Cardiac muscle cell (in vitro differentiated cells and primary cell): ENCODE measurements around the gene TRAPPC13. TPM values are rescaled to one million over a fixed set of nuclear protein-coding genes. Genes with fewer than 3 reads are reported as not detected.
"Not testable (repeated sequence)": the region's sequence is repeated elsewhere in the genome, so short reads cannot be mapped to it uniquely, and the experiment has no call there.

ENCODE experiments used
- DNase-seq, 2 donors: peaks; one replicate each; pipeline versions ENCODE4 v3.0.0 to v3.0.0-alpha.2; 2010 to 2017; ENCODE audit warnings: low read depth in 1 of 2, low spot score in 1 of 2
- H3K27ac ChIP-seq: fragments of 200-600 bp; sonication (generic); 2 replicates; pipeline ENCODE4 v1.5.1; 2016
- H3K27me3 ChIP-seq: fragments of 200-600 bp; sonication (generic); 2 replicates; pipeline ENCODE4 v1.6.0; 2016; ENCODE audit warnings: control low read depth
- H3K36me3 ChIP-seq: fragments of 200-600 bp; sonication (generic); 2 replicates; pipeline ENCODE4 v1.5.1; 2016; ENCODE audit warnings: control low read depth
- H3K4me1 ChIP-seq: fragments of 200-600 bp; sonication (generic); 2 replicates; pipeline ENCODE4 v1.8.1; 2017; ENCODE audit warnings: low read depth, mild to moderate bottlenecking, mixed run types
- H3K4me3 ChIP-seq: fragments of 200-600 bp; sonication (generic); 2 replicates; pipeline ENCODE4 v1.5.1; 2016; ENCODE audit warnings: mild to moderate bottlenecking
- H3K9me3 ChIP-seq: fragments of 200-600 bp; sonication (generic); 2 replicates; pipeline ENCODE4 v1.5.1; 2017; ENCODE audit warnings: low read depth, mild to moderate bottlenecking, control low read depth
- polyA plus RNA-seq: library from polyadenylated mRNA; unstranded; fragments of >200 nt; fragmentation: Nextera tagmentation; extraction: Ambion mirVana; gene quantifications from 2 replicates; pipeline ENCODE4 v1.2.1, GENCODE V29; 2016
- total RNA-seq: library from RNA; depleted of rRNA; stranded (reverse); fragments of >200 nt; gene quantifications from 2 replicates; pipeline ENCODE4 v1.2.3, GENCODE V29; 2016
- TF ChIP-seq, protein P1 (sequence below): IDR thresholded peaks from 2 replicates; pipeline ENCODE4 v1.5.1; 2012; ENCODE audit warnings: low read depth, mild to moderate bottlenecking, low read length

The TRAPPC13 gene, protein sequence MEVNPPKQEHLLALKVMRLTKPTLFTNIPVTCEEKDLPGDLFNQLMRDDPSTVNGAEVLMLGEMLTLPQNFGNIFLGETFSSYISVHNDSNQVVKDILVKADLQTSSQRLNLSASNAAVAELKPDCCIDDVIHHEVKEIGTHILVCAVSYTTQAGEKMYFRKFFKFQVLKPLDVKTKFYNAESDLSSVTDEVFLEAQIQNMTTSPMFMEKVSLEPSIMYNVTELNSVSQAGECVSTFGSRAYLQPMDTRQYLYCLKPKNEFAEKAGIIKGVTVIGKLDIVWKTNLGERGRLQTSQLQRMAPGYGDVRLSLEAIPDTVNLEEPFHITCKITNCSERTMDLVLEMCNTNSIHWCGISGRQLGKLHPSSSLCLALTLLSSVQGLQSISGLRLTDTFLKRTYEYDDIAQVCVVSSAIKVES
- 11.3 and 19.1 TPM in 2 replicates for total RNA-seq
- 18.7 and 20.4 TPM in 2 replicates for polyA plus RNA-seq

DNA sequence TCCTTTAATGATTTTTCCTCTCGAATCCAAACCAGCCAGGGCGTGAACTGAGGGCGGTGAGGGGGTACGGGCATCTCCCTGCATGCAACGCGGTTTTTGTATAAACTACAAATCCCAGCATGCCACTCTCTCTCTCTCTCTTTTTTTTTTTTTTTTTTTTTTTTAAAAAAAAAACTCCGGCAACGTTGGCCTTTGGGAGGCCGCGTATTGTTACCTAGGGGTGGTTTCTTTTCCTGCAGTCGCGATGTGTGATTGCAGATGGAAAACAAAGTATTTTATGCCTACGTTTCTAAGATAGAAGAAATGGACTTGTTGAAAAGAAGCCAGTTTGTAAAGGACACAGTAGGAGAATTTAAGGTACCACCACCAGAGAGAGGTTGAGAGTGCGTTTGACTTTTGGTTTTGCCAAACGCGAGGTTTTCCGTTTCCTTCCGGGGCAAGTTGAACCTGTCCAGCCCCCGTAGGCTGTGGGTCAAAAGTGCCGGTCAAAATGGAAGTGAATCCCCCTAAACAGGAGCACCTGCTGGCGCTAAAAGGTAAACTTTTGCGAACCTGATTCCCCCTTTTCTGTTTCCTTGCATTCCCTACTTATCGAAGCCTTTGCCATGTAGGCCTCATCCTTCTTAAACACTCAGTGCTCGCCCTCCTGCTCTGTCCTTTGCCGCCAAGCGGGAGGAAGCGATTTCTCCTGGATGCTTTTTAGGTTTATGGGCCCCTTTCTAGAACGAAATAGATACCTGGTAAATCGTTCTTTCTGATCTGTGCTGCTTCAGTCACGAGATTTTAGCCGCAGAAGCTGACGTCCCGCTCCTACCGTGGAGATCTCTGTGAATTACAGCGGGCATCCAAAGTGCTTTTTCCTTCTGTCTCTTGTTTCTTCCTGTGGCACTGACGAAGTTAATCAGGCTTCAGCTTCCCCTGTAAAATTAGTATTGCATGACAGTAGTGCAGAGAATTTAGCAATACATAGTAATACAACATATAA is at the start of gene TRAPPC13, which contains the start of gene SHLD3:
TSS of gene TRAPPC13 (plus strand) at position 457 of the 985 bp plus-strand sequence. CDS start at position 491, 34 bp downstream.
TSS of gene SHLD3 (plus strand) at position 457 of the 985 bp plus-strand sequence. CDS start 4,561 bp downstream, outside the sequence.
- Histone ChIP-seq H3K27me3 (no peaks in the 10 kb centered on the region), H3K27ac (peak within 1 kb of the TSS; percentile 87), H3K4me3 (peak within 1 kb of the TSS; percentile 85), H3K4me1 (peaks cover 14% of the 10 kb centered on the region), H3K36me3 (peaks cover 3% of the 10 kb centered on the region), H3K9me3 (no peaks in the 10 kb centered on the region)
- TF ChIP-seq, protein P1, sequence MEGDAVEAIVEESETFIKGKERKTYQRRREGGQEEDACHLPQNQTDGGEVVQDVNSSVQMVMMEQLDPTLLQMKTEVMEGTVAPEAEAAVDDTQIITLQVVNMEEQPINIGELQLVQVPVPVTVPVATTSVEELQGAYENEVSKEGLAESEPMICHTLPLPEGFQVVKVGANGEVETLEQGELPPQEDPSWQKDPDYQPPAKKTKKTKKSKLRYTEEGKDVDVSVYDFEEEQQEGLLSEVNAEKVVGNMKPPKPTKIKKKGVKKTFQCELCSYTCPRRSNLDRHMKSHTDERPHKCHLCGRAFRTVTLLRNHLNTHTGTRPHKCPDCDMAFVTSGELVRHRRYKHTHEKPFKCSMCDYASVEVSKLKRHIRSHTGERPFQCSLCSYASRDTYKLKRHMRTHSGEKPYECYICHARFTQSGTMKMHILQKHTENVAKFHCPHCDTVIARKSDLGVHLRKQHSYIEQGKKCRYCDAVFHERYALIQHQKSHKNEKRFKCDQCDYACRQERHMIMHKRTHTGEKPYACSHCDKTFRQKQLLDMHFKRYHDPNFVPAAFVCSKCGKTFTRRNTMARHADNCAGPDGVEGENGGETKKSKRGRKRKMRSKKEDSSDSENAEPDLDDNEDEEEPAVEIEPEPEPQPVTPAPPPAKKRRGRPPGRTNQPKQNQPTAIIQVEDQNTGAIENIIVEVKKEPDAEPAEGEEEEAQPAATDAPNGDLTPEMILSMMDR = no peak
- peak; percentile 89 to 90 for DNase-seq

DNA sequence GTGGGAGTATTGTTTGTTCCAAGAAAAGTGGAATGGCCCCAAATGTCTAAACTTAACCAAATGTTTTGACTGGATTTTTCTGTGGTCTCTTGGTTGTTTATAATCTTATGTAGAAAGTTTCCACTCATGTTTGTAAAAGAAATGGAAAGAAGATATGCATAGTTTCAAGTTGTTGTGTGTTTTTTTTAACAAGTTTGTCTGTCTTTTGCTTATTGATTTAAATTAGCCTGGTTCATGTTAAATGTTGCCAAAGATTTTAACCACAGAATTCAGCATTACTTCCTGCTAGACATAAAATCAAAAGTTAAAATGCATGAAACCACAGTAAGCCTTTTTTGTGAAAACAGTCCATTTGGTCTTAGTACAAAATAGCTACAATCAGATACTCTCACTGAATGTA is 47.7 kb upstream of the TRAPPC13 start:
- no peaks in the 10 kb centered on the region for H3K9me3 ChIP-seq
- H3K27me3 ChIP-seq = no peaks in the 10 kb centered on the region
- H3K27ac ChIP-seq = no peak overlapping the region
- H3K36me3 ChIP-seq = peaks cover 27% of the 10 kb centered on the region
- TF ChIP-seq, protein P1 = no peak
- DNase-seq = no peak
- H3K4me3 ChIP-seq = no peak overlapping the region
- no peaks in the 10 kb centered on the region for H3K4me1 ChIP-seq

DNA sequence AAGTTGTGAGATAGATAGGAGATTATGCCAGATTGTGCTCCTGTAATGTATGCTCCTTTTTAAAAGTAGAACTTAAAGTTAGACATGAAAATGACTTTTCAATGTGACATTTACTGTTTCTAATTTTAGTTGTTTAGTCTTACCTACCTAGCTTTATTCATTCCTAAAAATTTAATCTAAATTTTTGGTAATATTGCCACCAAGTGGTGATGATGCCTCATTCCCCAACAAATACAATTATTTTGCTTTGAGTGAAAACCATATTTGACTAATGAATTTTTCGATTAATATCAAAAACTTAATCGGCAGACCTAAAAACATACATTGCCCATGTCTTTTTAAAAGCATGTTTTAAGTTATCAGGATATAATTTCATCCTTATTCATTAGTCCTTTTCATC is 36.1 kb upstream of the TRAPPC13 start:
- Histone ChIP-seq H3K27me3 (no peaks in the 10 kb centered on the region), H3K27ac (no peak overlapping the region), H3K9me3 (no peaks in the 10 kb centered on the region), H3K4me1 (no peaks in the 10 kb centered on the region), H3K4me3 (no peak overlapping the region), H3K36me3 (peaks cover 84% of the 10 kb centered on the region)
- TF ChIP-seq, protein P1 = no peak
- DNase-seq = no peak

DNA sequence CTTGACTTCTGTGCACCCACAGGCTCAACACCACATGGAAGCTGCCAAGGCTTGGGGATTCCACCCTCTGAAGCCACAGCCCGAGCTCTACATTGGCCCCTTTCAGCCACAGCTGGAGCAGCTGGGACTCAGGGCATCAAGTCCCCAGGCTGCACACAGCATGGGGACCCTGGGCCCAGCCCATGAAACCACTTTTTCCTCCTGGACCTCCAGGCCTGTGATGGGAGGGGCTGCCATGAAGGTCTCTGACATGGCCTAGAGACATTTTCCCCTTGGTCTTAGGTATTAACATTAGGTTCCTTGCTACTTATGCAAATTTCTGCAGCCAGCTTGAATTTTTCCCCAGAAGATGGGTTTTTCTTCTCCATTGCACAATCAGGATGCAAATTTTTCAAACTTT is 23.1 kb upstream of the TRAPPC13 start:
- not testable (repeated sequence) for DNase-seq, H3K27me3 ChIP-seq, H3K9me3 ChIP-seq, H3K4me3 ChIP-seq, H3K4me1 ChIP-seq, H3K27ac ChIP-seq
- H3K36me3 ChIP-seq = peaks cover 61% of the 10 kb centered on the region

DNA sequence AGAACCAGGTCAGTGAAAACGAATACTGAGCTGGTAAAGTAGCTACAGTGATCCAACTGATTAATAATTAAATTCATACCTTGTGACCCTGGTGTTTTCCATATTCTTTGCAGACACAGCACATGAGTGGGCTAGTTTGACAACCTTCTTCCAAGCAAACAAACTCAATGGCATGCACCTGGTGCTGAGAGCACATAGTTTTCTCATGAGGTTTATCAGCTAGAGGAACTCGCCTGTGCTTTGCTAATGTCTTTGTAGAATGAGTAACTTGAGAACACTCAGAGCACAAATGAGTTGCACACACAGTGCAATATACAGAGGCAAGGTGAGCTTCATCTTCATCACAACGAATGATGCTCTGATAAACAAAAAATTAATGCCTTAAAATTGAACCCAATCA is 13.3 kb upstream of the TRAPPC13 start:
- H3K4me1 ChIP-seq = no peaks in the 10 kb centered on the region
- TF ChIP-seq, protein P1 = no peak
- H3K9me3 ChIP-seq = no peaks in the 10 kb centered on the region
- no peak overlapping the region for H3K27ac ChIP-seq
- peaks cover 68% of the 10 kb centered on the region for H3K36me3 ChIP-seq
- DNase-seq = no peak
- H3K4me3 ChIP-seq = no peak overlapping the region
- no peaks in the 10 kb centered on the region for H3K27me3 ChIP-seq
